Stomach smooth muscle (tissue), 2 donors: ENCODE results near the gene BCAM.

Source experiments
- H3K27ac ChIP-seq: one replicate; pipeline ENCODE4 v1.7.0; 2013; ENCODE audit warnings: mild to moderate bottlenecking, low read length, inconsistent platforms
- H3K27me3 ChIP-seq, 2 donors: one replicate each; pipeline ENCODE4 v1.7.0; 2013; ENCODE audit warnings: low read length in 2 of 2; ENCODE audit not compliant: insufficient read depth in 2 of 2, control insufficient read depth in 1 of 2
- H3K36me3 ChIP-seq, 2 donors: one replicate each; pipeline ENCODE4 v1.7.0; 2013; ENCODE audit warnings: low read length in 2 of 2; ENCODE audit not compliant: control insufficient read depth in 2 of 2, insufficient read depth in 2 of 2
- H3K4me1 ChIP-seq: one replicate; pipeline ENCODE4 v1.7.0; 2013; ENCODE audit warnings: low read length; ENCODE audit not compliant: control insufficient read depth, insufficient read depth
- H3K4me3 ChIP-seq, 2 donors: one replicate each; pipeline ENCODE4 v1.7.0; 2013; ENCODE audit warnings: low read length in 2 of 2
- H3K9ac ChIP-seq, 2 donors: one replicate each; pipeline ENCODE4 v1.7.0; 2013; ENCODE audit warnings: low read length in 2 of 2, mild to moderate bottlenecking in 1 of 2
- H3K9me3 ChIP-seq, 2 donors: one replicate each; pipeline ENCODE4 v1.7.0; 2013; ENCODE audit warnings: low read length in 2 of 2; ENCODE audit not compliant: control insufficient read depth in 2 of 2
- donor health status: healthy.
- donor health status: Pancreatic carcinoma.

Gene BCAM

DNA sequence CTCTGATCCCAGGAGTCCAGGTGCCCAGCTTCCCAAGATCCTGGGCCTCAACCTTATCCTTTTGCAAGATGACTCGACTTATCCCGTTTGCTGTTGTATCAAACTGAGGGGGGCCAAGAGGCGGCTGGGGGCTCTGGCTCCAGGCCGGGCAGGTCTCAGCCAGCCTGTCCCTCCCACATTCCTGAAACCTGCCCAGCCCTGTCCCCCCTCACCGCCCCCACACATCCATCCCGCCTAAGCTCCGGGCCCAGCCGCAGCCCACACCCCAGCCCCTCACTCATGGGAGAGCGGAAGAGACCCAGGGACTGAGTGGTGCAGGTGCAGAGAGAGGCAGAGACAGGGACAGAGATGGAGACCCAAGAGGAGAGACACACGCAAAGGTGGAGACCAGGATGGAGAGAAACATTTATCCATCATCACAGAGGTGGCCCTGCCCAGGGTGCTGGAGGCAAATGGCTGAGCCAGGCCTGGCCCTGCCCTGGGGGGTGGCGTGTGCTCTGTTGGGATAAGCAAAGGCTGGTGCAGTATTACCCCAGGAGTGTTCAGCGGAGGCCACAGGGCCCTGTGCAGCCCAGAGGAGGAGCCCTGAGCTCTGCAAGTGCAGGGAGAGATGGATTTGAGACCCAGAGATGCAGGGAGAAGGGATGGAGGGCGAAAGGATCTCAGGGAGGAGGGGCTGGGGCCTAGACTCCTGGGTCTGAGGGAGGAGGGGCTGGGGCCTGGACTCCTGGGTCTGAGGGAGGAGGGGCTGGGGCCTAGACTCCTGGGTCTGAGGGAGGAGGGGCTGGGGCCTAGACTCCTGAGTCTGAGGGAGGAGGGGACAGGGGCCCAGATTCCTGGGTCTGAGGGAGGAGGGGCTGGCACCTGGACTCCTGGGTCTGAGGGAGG is 1.6 kb downstream of the BCAM start:
- H3K27ac ChIP-seq, result no peak overlapping the region
- H3K4me3 ChIP-seq, result peak overlapping the region in 1 of 2 donors; percentile 47
- H3K27me3 ChIP-seq, result no peaks in the 10 kb centered on the region
- H3K36me3 ChIP-seq, result peaks cover 0 to 2% of the 10 kb centered on the region in 2 donors
- H3K9ac ChIP-seq, result peak overlapping the region in 1 of 2 donors; percentile 13
- no peaks in the 10 kb centered on the region for H3K9me3 ChIP-seq
- H3K4me1 ChIP-seq, result peaks cover 34% of the 10 kb centered on the region

DNA sequence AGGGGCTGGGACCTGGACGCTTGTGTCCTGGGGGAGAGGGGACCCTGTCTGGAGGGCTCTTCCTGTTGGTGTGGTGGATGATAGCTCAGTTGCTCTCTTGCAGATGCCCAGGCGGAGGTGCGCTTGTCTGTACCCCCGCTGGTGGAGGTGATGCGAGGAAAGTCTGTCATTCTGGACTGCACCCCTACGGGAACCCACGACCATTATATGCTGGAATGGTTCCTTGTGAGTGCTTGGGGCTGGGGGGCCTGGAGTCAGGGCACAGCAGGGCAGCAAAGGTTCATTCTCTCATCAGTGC is 2.2 kb downstream of the BCAM start:
- Histone ChIP-seq H3K9me3 (no peaks in the 10 kb centered on the region), H3K4me1 (peaks cover 34% of the 10 kb centered on the region), H3K36me3 (peaks cover 0 to 2% of the 10 kb centered on the region in 2 donors), H3K27me3 (no peaks in the 10 kb centered on the region), H3K27ac (no peak overlapping the region), H3K9ac (no peak overlapping the region), H3K4me3 (no peak overlapping the region)

DNA sequence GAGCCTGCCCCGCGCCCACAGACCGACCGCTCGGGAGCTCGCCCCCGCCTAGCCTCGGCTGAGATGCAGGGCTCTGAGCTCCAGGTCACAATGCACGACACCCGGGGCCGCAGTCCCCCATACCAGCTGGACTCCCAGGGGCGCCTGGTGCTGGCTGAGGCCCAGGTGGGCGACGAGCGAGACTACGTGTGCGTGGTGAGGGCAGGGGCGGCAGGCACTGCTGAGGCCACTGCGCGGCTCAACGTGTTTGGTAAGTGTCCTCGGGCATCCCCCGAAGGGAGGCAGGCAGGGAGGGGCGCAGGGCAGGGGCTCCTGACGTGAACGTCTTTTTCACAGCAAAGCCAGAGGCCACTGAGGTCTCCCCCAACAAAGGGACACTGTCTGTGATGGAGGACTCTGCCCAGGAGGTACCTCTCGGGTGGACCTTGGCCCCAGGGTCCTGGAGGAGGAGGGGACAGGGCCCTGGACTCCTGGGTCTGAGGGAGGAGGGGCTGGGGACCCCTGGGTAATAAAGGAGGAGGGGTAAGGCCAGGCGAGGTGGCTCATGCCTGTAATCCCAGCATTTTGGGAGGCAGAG is 3.3 kb downstream of the BCAM start:
- peaks cover 33% of the 10 kb centered on the region for H3K4me1 ChIP-seq
- peaks cover 0 to 2% of the 10 kb centered on the region in 2 donors for H3K36me3 ChIP-seq
- H3K27ac ChIP-seq, result no peak overlapping the region
- no peak overlapping the region for H3K4me3 ChIP-seq
- no peak overlapping the region for H3K9ac ChIP-seq
- no peaks in the 10 kb centered on the region for H3K9me3 ChIP-seq
- no peaks in the 10 kb centered on the region for H3K27me3 ChIP-seq

DNA sequence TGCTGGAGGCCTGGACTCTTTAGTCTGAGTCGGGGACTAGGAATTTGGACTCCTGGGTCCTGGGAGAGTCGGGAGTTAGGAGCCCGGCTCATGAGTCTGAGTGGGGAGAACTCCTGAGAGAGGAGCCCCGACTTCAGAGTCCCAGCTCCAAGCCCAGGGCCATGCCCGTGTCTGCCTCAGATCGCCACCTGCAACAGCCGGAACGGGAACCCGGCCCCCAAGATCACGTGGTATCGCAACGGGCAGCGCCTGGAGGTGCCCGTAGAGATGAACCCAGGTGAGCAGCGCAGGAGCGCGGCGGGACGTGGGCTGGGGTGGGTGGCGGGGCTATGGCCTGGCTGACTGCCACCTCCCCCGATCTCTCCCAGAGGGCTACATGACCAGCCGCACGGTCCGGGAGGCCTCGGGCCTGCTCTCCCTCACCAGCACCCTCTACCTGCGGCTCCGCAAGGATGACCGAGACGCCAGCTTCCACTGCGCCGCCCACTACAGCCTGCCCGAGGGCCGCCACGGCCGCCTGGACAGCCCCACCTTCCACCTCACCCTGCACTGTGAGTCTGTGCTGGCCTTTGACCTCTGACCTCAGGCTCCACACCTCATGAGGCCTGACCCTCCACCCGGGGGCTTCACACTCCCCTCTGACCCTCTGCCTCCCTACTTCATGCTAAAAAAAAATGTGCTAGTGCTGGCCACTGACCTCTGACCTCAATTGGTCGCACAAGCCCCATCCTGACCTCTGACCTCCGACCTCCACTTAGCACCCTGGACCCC is 4.4 kb downstream of the BCAM start:
- no peaks in the 10 kb centered on the region for H3K27me3 ChIP-seq
- no peak overlapping the region for H3K9ac ChIP-seq
- peaks cover 24% of the 10 kb centered on the region for H3K4me1 ChIP-seq
- no peak overlapping the region for H3K27ac ChIP-seq
- H3K9me3 ChIP-seq, result no peaks in the 10 kb centered on the region
- no peak overlapping the region for H3K4me3 ChIP-seq
- H3K36me3 ChIP-seq, result peaks cover 0 to 2% of the 10 kb centered on the region in 2 donors

DNA sequence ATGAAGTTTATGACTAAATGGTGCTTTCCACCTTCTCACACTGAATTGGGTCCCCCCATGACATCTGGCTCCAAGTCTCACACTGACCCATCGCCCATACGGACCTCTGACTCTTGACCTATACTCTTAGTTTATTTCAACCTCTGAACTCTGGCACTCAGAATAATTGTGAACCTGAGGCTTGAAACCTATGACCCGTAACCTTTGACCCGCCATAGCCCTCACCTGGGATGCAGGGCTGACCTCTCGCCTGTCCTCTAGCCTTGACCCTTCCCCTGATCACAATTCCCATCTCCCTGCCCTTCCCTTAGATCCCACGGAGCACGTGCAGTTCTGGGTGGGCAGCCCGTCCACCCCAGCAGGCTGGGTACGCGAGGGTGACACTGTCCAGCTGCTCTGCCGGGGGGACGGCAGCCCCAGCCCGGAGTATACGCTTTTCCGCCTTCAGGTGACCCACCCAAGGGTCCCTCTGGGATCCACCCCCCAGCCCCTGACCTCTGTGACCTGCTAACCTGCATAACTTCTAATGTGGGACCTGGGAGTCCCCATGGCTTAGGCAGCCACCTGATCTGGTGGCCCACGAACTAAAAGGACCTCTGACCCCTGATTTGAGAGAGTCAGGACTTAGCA is 5.1 kb downstream of the BCAM start:
- Histone ChIP-seq H3K4me1 (peaks cover 18% of the 10 kb centered on the region), H3K36me3 (peaks cover 0 to 2% of the 10 kb centered on the region in 2 donors), H3K9ac (no peak overlapping the region), H3K9me3 (no peaks in the 10 kb centered on the region), H3K27ac (no peak overlapping the region), H3K4me3 (no peak overlapping the region), H3K27me3 (no peaks in the 10 kb centered on the region)

DNA sequence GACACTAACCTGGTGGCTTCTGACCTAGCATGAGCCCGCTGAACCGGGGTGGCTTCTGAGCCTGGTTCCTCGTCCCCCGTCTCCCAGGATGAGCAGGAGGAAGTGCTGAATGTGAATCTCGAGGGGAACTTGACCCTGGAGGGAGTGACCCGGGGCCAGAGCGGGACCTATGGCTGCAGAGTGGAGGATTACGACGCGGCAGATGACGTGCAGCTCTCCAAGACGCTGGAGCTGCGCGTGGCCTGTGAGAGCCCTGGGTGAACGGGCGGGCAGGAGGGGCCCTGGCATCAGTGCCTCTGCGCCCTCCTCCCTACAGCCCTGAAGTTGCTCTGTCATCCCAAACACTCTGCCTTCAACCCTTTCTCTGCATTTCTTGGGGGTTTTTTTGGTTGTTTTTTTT is 5.6 kb downstream of the BCAM start:
- Histone ChIP-seq H3K27me3 (no peaks in the 10 kb centered on the region), H3K4me3 (no peak overlapping the region), H3K36me3 (peaks cover 0 to 2% of the 10 kb centered on the region in 2 donors), H3K27ac (no peak overlapping the region), H3K4me1 (peaks cover 13% of the 10 kb centered on the region), H3K9ac (no peak overlapping the region), H3K9me3 (no peaks in the 10 kb centered on the region)

DNA sequence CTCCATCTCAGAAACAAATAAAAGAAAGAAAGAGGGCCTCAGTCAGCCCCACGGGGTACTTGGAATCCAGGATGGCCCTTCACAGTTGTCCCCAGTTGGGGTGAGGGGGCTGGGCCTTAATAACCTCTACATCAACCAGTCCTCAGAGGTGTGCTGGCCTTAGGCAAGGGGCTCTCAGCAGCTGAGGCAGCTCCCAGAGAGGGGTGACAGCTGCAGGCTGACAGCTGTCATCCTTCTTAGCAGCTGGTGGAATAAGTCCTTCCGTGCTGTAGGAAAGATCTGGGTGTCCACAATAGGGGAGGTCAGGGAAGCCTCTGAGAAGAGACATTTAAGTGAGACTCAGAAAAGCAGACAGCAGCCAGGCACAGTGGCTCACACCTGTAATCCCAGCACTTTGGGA is 7.4 kb downstream of the BCAM start:
- Histone ChIP-seq H3K9ac (no peak overlapping the region), H3K4me1 (peaks cover 7% of the 10 kb centered on the region), H3K9me3 (no peaks in the 10 kb centered on the region), H3K27me3 (no peaks in the 10 kb centered on the region), H3K4me3 (no peak overlapping the region), H3K36me3 (peaks cover 0 to 2% of the 10 kb centered on the region in 2 donors), H3K27ac (no peak overlapping the region)

DNA sequence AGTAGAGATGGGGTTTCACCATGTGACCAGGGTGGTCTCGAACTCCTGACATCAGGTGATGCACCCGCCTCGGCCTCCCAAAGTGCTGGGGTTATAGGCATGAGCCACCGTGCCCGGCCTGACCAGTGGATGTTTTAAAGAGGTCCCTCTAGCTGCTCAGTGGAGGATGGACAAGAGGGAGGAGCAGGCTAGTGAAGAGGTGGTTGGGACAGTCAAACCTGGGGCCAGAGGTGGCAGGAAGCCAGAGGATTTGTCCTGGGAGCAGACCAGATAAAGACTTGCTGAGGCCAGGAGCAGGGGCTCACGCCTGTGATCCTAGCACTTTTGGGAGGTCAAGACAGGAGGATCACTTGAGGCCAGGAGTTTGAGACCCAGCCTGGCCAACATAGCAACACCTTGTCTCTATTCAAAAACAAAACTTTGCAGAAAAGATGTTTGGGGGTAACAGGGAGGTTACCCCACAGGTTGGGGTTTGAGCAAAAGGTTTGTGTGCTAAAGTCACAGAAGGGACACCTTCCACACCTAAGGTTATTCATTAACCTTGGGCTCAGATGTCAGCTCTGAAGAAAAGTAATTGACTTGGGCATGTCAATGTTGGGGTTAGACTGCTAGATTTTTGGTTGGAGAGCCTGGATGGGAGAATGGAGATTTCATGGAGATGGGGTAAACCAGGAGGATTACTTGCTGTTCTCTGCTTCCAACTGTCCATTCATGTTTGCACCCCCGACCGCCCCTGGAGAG is 9.0 kb downstream of the BCAM start:
- no peak overlapping the region for H3K27ac ChIP-seq
- H3K4me1 ChIP-seq, result peaks cover 7% of the 10 kb centered on the region
- peaks cover 0 to 2% of the 10 kb centered on the region in 2 donors for H3K36me3 ChIP-seq
- H3K9me3 ChIP-seq, result no peaks in the 10 kb centered on the region
- no peak overlapping the region for H3K4me3 ChIP-seq
- no peak overlapping the region for H3K9ac ChIP-seq
- no peaks in the 10 kb centered on the region for H3K27me3 ChIP-seq

DNA sequence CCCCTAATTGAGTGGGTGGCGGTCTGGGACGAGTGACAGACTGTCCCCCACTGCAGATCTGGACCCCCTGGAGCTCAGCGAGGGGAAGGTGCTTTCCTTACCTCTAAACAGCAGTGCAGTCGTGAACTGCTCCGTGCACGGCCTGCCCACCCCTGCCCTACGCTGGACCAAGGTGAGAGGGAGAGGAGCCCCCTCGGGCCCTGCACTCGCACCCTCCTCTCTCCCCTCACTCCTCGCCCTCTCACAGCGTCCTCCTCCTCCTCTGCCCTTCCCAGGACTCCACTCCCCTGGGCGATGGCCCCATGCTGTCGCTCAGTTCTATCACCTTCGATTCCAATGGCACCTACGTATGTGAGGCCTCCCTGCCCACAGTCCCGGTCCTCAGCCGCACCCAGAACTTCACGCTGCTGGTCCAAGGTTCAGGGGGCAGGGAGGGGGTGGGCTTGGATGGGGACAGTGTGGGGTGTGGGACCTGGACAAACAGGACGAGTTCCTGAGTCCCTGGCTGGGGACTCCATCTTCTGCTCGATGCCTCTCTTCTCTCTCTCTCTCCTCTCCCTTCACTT is 9.6 kb downstream of the BCAM start:
- Histone ChIP-seq H3K4me3 (no peak overlapping the region), H3K27me3 (no peaks in the 10 kb centered on the region), H3K4me1 (peaks cover 7% of the 10 kb centered on the region), H3K27ac (no peak overlapping the region), H3K9me3 (no peaks in the 10 kb centered on the region), H3K9ac (no peak overlapping the region), H3K36me3 (no peaks in the 10 kb centered on the region)
